HL-60/S4 (cell line): ENCODE measurements around the gene KIAA0586.
"Not testable (repeated sequence)": the region's sequence is repeated elsewhere in the genome, so short reads cannot be mapped to it uniquely, and the experiment has no call there.

Source experiments
- in situ Hi-C: fragments of 300-500 bp; cut with MboI; formaldehyde crosslinking; loops from 2 replicates; pipeline ENCODE4 v1.14.3; 2022; ENCODE audit warnings: low sequenced_read_pairs

KIAA0586 gene

DNA sequence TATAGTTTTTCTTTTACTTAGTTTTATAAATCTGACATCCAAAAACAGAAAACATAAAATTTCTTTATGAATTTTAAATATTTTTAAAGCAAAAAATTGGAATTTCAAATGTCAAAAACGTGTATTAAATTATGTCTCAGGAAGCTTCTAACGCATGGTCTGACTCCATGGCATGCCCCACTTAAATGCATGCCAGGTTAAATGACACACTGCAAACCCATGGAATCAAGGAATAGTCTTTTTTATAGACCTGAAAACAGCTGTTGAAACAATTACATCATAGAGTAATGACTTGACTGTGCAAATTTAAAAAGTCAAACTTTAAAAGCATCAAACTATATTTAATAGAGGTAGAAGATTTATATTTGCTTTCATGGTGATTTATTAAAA is 114.1 kb downstream of the KIAA0586 start:
- in situ Hi-C loops = no loop called here

DNA sequence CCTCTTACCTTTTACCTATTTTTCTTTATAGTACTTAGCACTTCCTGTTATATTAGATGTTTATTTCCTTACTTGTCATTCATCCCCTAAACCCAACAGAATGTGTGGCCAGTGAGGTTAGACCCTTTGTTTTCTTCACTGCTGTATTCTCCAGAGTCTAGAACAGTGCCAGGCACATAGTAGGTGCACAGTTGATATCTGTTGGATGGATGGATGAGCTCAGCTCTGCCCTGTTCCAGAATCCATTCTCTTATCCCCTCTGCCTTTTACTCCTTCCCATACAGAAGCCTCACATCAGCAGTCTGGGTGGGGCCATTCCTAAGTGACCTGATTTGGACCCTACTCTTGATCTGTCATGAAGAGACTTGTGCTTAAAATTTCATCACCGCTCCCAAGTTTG is 115.7 kb downstream of the KIAA0586 start:
- in situ Hi-C loops = no loop called here

- in situ Hi-C loops = no loop called here
Observed at GRCh38 chr14:58547649-58548048, 120.1 kb downstream of the KIAA0586 start.

GRCh38 chr14:58549105-58549757 is 121.7 kb downstream of the KIAA0586 start:
- in situ Hi-C loops = no loop called here

DNA sequence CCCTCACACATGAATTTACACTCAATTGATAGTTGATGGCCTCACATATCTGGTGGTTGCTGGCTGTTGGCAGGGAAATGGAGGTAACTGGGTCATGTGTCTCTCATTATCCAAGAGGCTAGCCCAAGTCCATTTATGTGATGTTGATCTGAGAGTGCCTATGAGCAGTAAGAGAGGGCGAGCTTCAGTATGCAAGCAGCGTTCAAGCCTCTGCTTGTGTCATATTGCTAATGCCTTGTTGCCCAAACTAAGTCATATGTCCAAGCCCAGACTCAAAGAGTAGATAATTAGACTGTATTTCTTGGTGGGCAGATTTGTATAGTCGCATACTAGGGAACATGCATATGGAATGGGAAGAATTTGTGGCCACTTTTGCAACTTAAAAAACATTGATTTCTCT is 126.4 kb downstream of the KIAA0586 start:
- in situ Hi-C loops = no loop called here

- in situ Hi-C loops = no loop called here
Observed at GRCh38 chr14:58555647-58556046, 128.1 kb downstream of the KIAA0586 start.

DNA sequence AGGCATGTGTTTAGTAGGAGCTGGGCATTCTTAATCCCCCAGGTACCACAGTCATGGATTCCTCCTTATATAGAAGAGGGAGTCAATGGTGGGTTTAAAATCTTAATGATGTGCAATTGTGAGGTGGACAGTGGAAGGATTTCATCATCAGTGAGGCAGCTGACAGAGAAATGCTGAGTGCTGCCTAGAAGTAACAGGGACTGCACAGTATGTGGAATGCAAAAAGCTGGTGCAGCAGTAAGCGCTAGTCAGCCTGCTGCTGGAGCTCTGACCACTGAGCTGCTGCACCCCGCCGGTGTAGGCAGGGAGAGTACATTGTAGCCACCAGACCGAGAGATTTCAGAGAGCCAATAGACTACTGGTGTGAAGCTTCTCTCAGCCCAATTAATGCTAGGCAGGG is 129.7 kb downstream of the KIAA0586 start:
- in situ Hi-C loops = no loop called here

DNA sequence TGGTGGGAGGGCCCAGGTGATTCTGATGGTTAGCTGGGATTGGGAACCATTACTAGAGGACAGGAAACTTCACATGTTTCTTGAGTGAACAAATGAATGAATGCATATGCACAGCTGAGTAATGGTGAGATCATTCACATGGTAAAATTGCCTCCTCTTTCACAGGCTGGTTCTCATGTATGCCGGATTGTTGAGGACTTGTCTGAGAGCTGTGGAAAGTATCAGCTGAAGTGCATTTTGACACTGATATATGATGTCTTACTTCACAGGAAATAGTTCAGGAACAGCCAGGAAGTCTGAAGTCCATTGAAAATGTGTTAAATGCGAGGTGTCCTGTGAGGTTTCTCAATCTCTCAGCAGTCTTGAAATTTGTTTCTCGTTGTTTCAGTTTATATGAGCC is 132.7 kb downstream of the KIAA0586 start:
- in situ Hi-C loops = no loop called here

GRCh38 chr14:58562141-58562540 is 134.6 kb downstream of the KIAA0586 start:
- in situ Hi-C loops = no loop called here

GRCh38 chr14:58563978-58564377 is 136.5 kb downstream of the KIAA0586 start:
- in situ Hi-C loops = no loop called here

DNA sequence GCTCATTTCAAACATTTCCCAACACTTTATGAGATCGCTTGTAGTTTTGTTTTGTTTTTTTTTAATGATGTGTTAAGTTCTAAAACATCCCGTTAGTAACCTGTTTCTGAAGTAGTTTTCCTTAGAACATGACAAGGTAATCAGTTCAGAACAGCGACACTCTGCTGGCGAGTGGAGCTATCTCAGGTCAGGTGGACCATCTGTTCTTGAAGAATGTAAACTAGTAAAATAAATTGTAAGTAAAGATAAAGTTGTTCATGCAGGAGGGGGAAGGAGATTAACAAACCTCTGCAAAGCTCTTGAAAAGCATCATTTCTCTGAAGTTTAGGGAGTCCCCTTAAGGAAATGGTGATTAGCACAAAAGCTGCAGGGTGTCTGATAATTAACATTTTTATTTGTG is 138.3 kb downstream of the KIAA0586 start:
- in situ Hi-C loops = no loop called here

- in situ Hi-C loops = no loop called here
Observed at GRCh38 chr14:58566979-58567378, 139.5 kb downstream of the KIAA0586 start.

DNA sequence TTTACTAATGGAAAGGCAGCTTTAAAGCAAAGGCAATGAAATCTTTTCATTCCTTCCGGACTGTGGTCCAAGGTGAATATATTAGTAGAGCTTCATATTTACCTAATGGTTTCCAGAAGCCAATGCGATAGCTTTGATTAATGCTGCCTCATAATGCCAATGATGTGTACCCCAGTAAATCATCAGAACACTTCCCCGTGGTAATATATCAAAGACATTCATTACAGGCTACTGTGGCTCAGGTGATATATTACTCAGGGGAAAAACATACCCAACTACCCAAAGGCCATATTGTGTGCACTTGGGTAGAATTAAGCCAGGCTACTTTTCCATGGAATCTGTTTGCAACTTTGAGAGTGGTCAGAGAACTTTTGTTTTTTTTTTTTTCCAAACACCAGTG is 140.8 kb downstream of the KIAA0586 start:
- in situ Hi-C loops = no loop called here

DNA sequence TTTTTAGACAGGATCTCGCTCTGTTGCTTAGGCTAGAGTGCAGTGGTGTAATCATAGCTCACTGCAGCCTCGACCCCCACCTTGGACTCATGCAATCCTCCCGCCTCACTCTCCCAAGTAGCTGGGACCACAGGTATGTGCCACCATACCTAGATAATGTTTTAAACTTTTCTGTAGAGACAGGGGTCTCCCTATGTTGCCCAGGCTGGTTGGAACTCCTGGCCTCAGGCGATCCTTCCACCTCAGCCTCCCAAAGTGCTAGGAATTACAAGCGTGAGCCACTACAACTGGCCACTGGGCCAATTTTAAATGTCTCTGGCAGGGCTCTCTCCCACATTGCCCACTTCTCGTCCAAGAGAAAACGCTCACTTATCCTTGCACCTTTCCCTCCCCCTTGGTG is 143.7 kb downstream of the KIAA0586 start:
- in situ Hi-C loops = no loop called here

DNA sequence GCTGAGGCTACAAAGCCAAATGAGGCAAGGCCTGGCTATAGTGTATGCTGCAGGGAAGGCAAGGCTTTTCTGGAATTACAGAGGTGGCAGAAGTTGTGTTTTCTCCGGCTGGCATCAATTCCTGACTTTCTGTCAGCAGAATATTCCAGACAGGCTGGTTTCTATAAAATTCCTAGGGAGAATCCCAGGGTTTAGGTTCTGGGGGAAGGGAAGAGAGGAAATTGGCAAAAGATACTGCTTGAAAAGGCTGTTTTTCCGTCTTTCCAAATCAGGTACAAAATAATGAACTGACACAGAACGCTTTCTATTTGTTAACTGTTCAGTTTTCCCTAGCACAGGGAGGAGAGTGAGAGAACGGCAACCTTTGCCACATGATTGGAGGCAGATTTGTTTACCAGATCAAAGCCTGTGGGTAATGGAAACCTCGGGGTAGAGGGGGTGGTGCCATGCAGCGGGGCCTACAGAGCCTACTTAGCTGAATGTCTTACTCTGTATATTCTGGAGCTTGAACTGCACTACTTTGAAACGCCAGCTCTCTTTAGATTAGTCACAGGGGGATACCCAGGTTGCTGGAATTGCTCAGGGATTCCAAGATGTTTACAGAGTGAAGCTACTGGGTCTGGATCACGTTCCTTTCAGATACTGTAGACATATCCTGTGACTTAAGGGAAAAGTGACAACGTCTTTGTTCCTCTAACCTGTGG is 144.4 kb downstream of the KIAA0586 start:
- in situ Hi-C loops = no loop called here

DNA sequence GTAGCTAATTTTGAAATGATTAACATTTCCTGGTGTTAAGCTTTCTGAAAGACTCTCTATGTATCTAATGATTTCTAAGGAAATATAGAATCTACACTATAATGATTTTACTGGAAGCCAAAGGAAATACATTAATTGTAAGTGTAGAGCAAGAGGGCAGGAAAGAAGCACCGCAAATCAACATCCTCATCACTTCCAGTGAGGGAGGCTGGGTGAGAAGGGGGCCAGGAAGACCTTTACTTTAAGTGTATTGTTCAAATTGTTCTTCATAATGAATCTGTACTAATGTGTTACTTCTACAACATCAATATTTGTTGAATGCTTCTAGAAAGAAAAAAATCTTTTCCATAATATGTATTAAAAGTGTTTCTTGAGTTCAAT is 144.9 kb downstream of the KIAA0586 start:
- in situ Hi-C loops = no loop called here

GRCh38 chr14:58572863-58573262 is 145.3 kb downstream of the KIAA0586 start:
- in situ Hi-C loops = no loop called here

DNA sequence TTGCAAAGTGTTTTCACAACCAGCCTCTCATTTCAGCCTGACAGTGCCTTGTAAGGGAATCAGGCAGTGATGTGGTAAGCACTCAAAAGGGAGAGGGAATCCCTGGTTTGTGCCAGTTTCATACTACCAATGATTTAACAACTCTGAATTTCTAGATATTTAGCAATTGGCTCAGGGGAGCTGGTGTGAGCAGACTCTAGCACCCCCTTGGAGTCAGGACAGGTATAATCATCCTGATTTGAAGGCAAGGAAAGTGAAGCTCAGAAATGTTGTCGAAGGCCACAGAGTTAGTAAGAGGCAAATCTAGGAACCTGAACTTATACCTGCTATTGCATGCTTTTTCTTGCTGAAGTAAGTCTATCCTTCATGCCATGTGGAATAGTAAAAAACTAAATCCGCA is 147.1 kb downstream of the KIAA0586 start:
- in situ Hi-C loops = no loop called here

DNA sequence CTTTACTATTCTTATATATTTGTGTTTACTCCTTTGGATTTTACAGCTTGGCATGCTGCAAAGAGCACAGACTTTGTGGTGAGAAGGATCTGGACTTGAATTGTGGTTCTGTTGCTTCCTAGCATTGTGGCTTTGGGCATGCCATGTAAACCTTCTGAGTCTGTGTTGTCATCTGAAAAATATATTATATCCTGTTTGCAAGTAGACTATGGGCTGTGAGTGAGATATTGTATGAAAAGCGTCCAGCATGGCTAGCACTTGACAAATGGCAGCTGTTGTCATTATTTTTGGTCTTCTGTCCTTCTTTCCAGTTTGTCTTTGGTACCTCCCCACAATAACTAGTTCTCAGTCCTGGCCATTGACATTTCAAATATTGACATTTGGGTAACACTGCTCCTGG is 148.4 kb downstream of the KIAA0586 start:
- in situ Hi-C loops = no loop called here

DNA sequence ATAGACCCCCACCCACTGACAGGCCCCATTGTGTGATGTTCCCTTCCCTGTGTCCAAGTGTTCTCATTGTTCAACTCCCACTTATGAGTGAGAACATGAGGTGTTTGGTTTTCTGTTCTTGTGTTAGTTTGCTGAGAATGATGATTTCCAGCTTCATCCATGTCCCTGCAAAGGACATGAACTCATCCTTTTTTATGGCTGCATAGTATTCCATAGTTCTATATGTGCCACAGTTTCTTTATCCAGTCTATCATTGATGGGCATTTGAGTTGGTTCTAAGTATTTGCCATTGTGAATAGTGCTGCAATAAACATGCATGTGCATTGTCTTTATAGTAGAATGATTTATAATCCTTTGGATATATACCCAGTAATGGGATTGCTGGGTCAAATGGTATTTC is 152.5 kb downstream of the KIAA0586 start:
- in situ Hi-C loops = not testable (repeated sequence)

DNA sequence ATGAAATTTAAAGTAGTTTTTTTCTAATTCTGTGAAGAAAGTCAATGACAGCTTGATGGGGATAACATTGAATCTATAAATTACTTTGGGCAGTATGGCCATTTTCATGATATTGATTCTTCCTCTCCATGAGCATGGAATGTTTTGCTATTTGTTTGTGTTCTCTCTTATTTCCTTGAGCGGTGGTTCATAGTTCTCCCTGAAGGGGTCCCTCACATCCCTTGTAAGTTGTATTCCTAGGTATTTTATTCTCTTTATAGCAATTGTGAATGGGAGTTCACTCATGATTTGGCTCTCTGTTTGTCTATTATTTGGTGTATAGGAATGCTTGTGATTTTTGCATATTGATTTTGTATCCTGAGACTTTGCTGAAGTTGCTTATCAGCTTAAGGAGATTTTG is 153.9 kb downstream of the KIAA0586 start:
- in situ Hi-C loops = not testable (repeated sequence)

GRCh38 chr14:58584383-58584782 is 156.9 kb downstream of the KIAA0586 start:
- in situ Hi-C loops = no loop called here

DNA sequence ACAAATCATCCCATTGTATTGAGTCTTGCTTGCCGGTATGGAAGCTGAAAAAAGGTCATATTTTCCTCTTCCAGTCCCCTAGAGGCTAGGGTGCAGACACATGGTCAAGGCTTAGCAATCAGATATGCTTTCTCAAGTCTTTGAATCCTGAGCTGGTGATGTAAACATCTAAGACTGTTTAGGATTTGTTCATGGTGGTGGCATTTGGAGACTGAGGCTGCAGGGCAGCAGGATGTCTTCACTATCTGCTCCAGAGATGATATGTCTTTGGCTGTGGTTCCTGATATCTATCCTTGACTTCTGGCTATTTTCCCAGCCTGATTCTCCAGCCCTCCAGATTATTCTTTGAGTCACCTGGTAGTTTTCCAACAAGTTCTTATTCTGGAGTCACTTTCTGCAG is 159.8 kb downstream of the KIAA0586 start:
- in situ Hi-C loops = no loop called here
